GM13977 (cell line): Measurements from ENCODE around the gene COBLL1.

Experiments
- DNase-seq: peaks from one replicate; pipeline ENCODE4 v3.0.0; 2012; ENCODE audit warnings: low spot score
- in situ Hi-C: fragments of 300-500 bp; cut with MboI; formaldehyde crosslinking; loops from one replicate; pipeline ENCODE4 v1.12.0; 2022; ENCODE audit warnings: low sequenced_read_pairs, low pct_unique_long_range_greater_than_20kb, mixed read lengths, inconsistent platforms; ENCODE audit not compliant: unreplicated experiment
- TF ChIP-seq, protein P1 (sequence below): IDR thresholded peaks from 2 replicates; pipeline ENCODE4 v1.5.1; 2012; ENCODE audit warnings: mild to moderate bottlenecking, control low read depth; ENCODE audit not compliant: insufficient read depth; ENCODE audit errors: extremely low read depth, missing control alignments

The COBLL1 gene

DNA sequence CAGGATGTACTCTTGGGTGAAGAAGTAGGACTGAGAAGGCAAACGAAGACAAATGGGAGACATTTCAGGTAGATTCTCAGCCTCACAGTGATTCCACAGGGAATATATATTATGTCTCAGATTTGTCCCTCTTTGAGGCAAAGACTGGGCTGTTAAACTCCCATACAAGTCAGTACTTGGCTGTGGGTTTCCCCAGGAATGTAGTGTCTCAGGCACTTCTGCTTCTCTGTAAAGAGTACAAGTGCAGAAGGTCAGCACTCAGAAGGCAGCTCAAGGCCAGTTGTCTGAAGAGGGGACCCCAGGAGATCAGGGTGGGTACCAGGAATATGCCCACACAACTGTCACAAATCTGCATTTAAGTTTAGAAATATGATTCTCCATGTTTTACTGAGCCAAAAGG, 39.9 kb upstream of the COBLL1 start:
- in situ Hi-C loops: no loop called here

DNA sequence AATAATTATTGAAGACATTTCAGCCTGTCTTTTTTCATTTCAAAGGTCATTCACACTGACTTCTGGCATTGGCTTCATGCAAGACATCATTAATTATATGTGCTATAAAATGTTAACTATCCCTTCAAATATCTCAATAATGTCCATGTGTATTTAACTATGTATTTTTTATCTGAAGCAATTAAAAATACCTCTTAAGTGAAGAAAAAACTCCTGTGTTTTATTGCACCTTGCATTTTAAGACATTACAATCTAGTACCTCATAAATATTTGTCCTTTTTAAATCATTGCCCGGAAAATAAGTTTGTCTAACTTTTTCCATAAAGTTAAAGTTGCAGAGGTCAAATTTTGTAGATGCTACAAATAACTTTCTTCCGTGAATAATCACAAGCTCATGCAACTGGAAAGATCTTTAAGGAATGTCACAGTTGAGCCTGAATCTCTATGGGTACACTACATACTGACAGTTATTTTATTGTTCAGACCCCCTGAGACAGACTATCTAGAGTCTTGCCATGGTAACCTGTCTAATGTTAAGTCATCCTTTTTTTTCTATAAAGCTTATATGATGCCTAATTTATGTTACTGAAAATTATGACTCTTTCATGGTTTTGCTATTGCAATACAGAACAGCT, 38.4 kb upstream of the COBLL1 start:
- TF ChIP-seq, protein P1, sequence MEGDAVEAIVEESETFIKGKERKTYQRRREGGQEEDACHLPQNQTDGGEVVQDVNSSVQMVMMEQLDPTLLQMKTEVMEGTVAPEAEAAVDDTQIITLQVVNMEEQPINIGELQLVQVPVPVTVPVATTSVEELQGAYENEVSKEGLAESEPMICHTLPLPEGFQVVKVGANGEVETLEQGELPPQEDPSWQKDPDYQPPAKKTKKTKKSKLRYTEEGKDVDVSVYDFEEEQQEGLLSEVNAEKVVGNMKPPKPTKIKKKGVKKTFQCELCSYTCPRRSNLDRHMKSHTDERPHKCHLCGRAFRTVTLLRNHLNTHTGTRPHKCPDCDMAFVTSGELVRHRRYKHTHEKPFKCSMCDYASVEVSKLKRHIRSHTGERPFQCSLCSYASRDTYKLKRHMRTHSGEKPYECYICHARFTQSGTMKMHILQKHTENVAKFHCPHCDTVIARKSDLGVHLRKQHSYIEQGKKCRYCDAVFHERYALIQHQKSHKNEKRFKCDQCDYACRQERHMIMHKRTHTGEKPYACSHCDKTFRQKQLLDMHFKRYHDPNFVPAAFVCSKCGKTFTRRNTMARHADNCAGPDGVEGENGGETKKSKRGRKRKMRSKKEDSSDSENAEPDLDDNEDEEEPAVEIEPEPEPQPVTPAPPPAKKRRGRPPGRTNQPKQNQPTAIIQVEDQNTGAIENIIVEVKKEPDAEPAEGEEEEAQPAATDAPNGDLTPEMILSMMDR: no peak

More for the DNA sequence above, 39.9 kb upstream of the COBLL1 start:
- TF ChIP-seq, protein P1: no peak
- DNase-seq: no peak

DNA sequence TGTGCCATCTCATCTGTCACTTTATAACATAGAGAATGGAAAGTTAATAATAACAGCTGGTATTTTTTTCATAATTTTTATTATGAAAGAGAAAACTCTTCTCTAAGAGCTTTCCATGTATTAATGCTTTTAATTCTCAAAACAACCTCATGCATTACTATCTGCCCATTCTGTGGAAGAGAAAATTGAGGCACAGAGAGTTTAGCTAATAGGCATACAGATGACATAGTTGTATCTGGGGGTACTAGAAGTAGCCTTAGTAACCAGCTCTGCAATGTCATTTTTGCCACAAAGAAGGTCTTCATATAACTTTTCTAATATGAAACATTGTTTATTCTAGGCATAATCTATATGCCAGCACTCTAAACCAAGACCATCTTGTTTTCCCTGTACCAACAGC, 36.3 kb upstream of the COBLL1 start:
- in situ Hi-C loops: no loop called here
- DNase-seq: no peak
- TF ChIP-seq, protein P1: no peak

More for the DNA sequence above, 38.4 kb upstream of the COBLL1 start:
- in situ Hi-C loops: no loop called here
- no peak for DNase-seq

DNA sequence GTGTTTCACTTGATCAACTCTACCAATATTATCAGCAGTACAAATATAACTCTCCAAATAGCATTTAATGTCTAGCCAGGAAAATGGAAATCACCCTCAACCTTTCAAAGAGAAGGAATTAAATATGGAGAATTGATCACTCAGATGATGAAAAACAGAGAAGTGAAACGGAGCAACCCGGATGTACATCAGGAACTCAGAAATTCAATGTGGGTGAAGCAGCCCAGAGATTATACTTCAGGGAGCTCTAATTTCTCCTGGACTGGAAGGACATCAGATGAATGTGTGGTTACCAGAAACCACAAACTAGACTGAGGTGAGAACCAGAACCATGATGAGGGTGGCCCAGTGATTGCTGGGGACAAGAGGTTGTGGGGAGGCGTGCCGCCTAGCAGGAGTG, 35.5 kb upstream of the COBLL1 start:
- in situ Hi-C loops: no loop called here
- TF ChIP-seq, protein P1: no peak

DNA sequence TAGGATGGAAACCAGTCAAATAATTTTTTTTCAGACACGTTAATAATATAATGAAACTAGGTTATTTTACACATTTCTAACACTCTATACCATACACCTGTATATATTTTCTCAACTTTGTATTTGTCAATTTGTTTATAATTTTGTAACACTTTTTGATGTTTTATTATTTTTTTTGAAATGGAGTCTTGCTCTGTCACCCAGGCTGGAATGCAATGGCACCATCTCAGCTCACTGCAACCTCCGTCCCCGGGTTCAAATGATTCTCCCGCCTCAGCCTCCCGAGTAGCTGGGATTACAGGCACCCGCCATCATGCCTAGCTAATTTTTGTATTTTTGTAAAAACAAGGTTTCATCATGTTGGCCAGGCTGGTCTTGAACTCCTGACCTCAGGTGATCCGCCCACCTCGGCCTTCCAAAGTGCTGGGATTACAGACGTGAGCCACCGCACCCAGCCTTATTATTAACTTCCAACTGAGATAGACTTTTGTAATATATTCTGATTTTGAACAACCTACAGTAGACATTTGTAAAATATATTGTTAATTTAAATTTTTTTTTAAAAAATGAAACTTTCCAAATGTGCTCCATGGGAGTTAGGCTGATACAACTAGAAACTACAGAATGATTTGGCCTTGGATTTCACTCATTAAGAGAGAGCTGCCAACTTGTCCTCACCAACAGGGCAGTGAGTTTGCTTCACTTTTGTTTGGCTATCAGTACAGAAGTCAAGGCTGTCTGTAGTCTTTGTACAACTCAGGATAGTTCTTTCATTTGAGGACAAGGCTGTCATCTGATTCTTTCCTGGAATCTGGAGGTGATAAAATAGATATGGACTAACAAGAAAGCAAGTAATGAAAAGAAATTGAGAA, 33.9 kb upstream of the COBLL1 start:
- no peak for DNase-seq
- TF ChIP-seq, protein P1: no peak
- in situ Hi-C loops: no loop called here

More for the DNA sequence above, 35.5 kb upstream of the COBLL1 start:
- no peak for DNase-seq

DNA sequence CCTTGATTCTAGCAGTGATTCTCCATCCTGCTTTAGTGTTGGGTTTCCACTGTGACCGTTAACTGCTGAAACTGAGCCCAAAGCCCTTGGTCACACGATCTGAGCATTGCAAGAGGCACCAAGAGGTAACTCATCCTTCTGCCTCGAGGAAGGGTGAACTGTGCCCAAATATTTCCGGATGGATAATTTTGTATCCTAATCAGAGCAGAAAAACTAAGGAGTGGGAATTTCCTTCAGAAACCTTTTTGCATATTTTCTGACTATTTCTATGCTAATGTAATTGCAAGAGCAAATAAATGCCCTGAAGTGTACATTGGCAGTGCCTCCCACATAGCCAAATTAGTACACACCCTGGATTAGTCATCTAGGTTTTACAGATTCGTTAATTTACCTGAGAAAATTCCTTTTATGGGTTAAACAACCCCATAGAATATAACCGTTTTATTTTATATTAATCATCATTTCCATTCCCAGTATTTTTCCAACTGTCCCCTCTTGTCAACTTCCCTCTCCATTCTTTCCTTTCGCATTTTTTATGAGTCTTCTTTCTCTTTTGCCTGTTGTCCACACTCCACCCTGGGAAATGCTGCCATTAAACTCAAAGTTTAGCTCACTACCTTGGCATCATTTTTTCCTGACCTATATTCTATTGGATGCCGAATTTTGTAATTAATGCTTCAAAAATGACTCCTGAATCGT, 31.7 kb upstream of the COBLL1 start:
- in situ Hi-C loops: no loop called here
- DNase-seq: no peak
- TF ChIP-seq, protein P1: no peak
